Measurements from ENCODE around the gene AGFG2. TPM values are rescaled to one million over a fixed set of nuclear protein-coding genes. Genes with fewer than 3 reads are reported as not detected.
"Not testable (repeated sequence)": the region's sequence is repeated elsewhere in the genome, so short reads cannot be mapped to it uniquely, and the experiment has no call there.

AGFG2 gene
- total RNA-seq, 1 experiment from 2014 or later = 42.3 TPM

DNA sequence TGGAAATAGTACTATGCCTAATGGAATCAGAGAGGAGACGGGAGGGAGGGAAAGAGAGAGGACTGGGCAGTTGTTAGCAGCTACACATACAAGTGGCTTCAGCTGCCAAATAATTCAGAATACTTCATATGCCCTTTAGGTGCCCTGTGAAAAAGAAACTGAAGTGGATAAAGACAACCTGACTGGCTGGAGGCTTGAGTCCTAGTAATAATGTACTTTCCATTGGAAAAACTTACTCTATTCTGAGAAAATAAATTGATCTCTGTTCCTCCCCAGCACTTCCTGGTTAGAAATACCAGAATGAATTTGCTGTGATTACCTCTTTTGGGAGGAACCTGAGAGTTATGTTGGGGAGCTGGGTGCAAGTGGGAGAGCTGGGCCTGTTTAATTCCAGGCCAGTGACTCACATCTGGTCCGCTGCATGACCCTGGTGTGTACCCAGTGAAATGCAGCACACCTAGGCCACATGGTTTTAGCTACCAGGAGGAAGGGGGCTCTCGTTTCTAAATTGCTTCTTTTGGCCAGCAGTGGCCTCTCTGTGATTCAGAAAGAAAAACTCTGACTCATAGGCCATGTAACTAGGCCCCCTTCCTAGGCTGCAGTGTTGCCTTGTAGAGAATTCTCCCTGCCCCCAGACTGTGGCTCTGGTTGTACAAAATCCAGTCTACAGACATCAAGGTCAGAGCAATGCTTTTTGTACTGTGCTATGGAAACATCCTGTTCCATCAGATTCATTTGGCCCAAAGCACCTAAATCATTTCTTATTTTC lies 6.5 kb downstream of the AGFG2 start:
- in situ Hi-C loops (cut with HindIII; ENCODE audit: low pct_unique_long_range_greater_than_20kb, low sequenced_read_pairs) = no loop called here
- peak; percentile 94 for DNase-seq (ENCODE audit: low read depth)

DNA sequence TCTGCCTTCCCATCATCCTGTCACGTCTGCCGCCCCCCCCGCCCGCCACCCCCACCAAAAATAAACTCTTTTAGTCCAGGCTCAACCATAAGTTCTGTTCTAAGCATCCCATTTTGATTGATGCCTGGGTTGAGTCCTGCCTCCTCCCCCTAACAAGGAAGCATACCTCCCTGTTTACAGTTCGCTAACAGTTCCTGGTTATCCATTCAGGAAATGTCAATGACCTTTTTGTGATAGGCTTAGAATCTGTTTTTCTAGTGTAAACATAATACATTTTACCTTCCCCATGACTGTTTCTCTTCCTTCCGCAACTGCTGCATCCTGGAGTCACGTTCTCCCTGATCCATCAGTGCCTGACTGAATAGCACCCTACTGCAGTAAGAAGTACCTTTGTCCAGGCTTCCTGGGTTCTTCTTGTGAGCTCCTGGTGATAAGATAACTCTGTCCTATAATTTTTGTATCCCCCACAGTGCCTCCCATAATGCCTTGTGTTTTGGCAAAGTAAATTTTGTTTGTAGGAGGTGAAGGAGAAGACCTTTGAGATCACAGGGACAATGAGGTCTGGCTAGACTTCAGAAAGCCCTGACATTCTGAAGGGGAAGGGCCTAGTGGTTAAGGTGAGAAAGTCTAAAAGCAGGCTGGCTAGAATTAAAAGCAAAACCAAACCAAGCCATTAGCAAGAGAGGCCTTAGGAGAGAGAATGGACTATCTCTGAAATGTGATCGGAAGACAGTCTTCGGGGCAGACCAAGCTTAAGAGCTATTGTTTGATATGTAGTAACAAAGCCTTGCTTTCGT lies 7.3 kb downstream of the AGFG2 start:
- in situ Hi-C loops (cut with HindIII; ENCODE audit: low pct_unique_long_range_greater_than_20kb, low sequenced_read_pairs) = no loop called here
- DNase-seq (ENCODE audit: low read depth) = peak; percentile 79

DNA sequence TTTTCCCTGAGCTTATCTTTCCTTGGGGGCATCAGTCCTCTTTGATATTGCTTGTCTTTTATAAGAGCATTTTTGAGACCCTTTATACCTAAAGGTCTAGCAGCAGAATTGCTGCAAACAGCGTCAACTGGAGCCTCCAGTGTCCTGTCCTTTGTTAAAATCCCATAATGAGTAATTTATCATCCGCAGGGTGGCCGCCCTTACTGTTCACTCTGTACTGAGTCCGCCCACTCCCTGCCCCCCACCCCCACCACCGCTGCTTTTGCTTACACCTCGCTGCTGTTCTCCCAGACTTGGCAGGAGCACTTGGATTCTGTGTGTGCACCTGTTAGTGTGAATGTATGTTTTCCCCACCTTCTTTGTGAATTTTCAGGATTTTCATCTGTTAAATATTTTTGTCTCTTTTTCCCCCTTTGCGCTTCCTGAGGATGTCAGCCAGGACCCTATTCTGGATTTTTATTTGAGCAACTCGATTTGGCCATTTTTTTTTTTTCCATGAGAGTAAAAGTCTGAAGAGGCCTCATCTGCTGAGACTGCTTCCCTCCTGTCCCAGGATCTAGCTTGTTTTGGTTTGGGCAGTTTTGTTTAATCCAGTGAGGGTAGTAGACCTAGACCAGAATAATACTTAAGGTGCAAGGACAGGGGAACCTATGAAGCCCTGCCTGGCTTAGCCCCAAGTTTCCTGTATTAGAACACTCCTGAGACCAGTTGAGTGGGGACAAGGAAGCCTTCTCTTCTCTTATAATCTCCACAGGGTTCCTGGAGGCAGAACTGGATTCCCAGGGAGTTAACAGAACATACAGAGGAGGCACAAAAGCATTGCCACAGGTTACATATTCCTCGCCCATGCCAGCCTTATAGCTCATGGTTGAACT lies 8.2 kb downstream of the AGFG2 start:
- DNase-seq (ENCODE audit: low read depth) = no peak
- in situ Hi-C loops (cut with HindIII; ENCODE audit: low pct_unique_long_range_greater_than_20kb, low sequenced_read_pairs) = no loop called here

DNA sequence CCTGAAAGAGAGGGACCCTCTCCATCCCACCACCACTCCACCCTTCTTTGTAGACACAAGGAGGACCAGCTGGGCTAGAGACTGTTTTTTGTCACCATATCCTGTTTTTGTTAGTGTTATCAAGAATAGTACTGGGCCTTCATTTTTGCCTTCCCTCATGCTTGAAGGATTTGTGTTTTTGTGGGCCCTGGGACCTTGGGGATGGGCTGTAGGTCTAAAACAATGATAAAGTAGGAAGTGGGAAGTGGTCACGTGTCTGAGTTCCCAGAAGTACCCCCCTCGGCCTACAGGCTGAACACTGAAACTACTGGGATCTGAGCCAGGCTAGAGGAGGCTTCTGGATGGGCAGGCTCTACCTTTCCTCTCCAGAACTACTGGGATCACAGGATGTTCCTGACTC lies 8.9 kb downstream of the AGFG2 start:
- no peak for DNase-seq (ENCODE audit: low read depth)
- in situ Hi-C loops (cut with HindIII; ENCODE audit: low pct_unique_long_range_greater_than_20kb, low sequenced_read_pairs) = no loop called here

DNA sequence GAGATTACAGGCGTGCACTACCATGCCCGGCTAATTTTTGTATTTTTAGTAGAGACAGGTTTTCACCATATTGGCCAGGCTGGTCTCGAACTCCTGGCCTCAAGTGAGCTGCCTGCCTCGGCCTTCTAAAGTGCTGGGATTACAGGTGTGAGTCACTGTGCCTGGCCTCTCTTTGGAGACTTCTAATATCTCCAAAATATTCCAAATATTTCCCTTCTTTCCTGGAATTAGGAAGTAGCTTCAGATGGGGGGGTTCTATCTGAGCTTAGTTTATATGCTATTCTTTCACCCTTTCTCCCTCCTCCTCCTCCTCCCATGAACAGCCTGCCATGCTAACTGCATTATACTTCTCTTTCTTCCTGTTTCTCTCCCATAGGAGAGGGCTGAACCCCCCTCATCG lies 9.4 kb downstream of the AGFG2 start:
- DNase-seq (ENCODE audit: low read depth); in situ Hi-C loops (cut with HindIII; ENCODE audit: low pct_unique_long_range_greater_than_20kb, low sequenced_read_pairs): not testable (repeated sequence)

DNA sequence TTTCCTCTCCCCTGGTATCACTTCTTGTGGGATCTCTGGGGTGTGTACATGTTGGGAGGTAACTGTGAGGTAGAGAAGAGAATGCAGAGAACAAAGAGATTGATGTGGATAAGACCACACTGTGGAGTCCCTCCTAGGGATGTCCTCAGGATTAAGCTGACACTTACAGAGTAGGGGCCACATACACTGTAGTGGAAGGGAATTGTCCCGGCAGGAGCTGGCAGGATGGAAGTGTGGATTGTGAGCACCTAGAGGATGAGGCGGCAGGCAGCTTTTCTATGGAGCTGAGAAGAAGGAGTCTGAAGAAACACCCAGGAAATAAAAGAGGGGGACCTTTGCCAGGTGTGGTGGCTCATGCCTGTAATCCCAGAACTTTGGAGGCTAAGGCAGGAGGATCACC lies 13.5 kb downstream of the AGFG2 start:
- in situ Hi-C loops (cut with HindIII; ENCODE audit: low pct_unique_long_range_greater_than_20kb, low sequenced_read_pairs) = no loop called here
- no peak for DNase-seq (ENCODE audit: low read depth)

DNA sequence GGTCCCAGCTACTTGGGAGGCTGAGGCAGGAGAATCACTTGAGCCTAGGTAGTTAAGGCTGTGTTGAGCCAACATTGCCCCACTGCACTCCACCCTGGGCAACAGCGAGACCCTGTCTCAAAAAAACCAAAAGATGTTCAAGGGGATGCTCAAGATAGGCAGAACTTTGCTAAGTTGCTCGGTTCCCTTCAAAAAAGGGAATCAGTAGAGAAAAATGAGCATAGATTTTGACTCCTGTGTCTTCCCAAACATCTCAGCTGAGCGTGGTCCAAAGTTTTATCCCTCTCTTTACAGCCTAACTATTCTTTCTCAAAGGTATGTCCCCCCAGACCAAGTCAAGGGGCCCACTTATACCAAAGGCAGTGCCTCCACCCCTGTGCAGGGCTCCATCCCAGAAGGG lies 14.0 kb downstream of the AGFG2 start:
- in situ Hi-C loops (cut with HindIII; ENCODE audit: low pct_unique_long_range_greater_than_20kb, low sequenced_read_pairs) = no loop called here
- no peak for DNase-seq (ENCODE audit: low read depth)

DNA sequence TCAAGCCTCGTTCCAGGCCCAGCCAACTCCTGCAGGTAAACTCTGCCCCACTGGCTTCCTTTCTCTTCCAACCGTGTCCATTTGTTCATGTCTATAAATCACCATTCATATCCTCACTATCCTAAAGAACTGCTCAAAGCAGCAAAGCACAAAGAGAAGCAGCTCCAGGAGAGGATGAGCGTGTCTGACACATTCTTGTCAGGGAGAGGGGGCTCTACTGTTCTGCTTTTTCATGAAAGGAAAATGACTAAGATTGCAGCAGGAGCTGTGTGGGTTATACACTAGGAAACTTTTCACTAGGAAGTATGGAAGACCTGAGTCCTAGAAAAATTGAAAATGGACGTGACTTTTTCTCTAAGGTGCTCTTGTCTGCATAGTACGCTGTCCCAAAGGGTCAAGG lies 16.7 kb downstream of the AGFG2 start:
- in situ Hi-C loops (cut with HindIII; ENCODE audit: low pct_unique_long_range_greater_than_20kb, low sequenced_read_pairs) = no loop called here
- no peak for DNase-seq (ENCODE audit: low read depth)

DNA sequence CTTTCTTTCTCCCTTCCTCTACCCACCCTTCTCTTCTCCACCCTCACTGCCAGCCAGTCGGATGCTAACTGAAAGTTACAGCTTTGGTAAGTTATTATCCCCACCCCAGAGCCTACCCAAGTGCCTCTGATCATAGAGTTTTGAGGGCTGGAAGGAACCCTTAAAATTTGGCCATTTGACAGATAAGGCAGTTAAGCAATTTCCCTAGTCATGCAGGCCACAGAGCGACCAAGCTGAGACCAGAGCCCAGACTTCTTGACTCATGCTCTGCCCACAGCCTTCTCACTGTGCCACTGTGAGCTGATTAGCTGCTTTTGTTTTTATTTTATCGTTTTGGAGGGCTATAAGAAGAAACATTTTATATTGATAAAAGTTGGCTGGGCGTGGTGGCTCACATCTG lies 17.5 kb downstream of the AGFG2 start:
- DNase-seq (ENCODE audit: low read depth) = no peak
- in situ Hi-C loops (cut with HindIII; ENCODE audit: low pct_unique_long_range_greater_than_20kb, low sequenced_read_pairs) = no loop called here

DNA sequence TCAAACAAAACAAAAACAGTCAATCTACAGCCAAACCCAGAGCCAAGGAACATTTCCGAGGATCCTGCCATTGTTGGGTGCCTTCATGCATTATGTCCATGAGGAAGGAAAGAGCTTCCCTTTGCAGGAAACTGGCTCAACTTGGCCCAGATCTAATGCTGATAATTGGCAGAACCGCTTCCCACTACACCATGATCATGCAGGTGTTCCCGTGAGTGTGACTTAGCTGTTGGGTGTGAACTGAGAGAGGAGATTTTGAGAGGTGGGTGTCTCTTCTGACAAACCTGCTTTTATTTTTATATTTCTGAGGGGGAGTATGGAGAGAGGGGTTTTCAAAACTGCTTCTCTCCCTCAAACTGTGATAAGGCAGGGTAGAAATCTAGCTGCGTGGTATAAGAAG lies 20.1 kb downstream of the AGFG2 start:
- no peak for DNase-seq (ENCODE audit: low read depth)
- in situ Hi-C loops (cut with HindIII; ENCODE audit: low pct_unique_long_range_greater_than_20kb, low sequenced_read_pairs) = no loop called here

DNA sequence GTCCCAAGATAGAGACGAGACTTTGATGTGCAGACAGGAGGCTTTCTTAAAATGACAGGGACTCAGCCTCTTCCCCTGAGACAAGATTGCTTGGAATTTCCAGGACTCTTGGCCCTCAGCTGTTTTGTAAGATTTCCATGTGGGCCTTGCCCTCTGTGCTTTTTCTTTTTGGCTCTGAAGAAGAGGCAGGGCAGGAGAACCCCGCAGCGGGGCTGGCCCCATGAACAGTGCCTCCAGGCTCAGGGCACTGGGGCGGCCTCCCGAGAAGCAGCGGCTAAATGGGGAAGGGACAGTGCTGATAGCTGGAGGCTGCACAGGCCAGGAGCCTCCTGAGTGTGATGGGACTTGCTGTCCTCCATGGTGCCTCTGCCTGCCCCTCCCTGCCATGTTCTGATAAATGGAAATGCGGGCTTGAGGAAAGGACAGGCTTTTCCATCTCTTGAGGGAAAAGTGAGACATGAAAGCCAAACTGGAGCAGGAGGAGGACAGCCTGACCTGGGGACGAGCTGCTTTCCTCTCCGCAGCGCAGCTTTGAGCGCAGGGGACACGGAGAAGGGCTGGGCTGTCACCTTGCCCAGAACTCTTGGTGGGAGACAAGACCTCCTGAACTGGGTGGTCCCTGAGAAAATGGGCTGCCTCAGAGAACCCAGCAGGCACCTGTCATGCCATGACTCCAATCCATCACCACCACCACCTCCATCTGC lies 22.6 kb downstream of the AGFG2 start:
- in situ Hi-C loops (cut with HindIII; ENCODE audit: low pct_unique_long_range_greater_than_20kb, low sequenced_read_pairs) = no loop called here
- no peak for DNase-seq (ENCODE audit: low read depth)

DNA sequence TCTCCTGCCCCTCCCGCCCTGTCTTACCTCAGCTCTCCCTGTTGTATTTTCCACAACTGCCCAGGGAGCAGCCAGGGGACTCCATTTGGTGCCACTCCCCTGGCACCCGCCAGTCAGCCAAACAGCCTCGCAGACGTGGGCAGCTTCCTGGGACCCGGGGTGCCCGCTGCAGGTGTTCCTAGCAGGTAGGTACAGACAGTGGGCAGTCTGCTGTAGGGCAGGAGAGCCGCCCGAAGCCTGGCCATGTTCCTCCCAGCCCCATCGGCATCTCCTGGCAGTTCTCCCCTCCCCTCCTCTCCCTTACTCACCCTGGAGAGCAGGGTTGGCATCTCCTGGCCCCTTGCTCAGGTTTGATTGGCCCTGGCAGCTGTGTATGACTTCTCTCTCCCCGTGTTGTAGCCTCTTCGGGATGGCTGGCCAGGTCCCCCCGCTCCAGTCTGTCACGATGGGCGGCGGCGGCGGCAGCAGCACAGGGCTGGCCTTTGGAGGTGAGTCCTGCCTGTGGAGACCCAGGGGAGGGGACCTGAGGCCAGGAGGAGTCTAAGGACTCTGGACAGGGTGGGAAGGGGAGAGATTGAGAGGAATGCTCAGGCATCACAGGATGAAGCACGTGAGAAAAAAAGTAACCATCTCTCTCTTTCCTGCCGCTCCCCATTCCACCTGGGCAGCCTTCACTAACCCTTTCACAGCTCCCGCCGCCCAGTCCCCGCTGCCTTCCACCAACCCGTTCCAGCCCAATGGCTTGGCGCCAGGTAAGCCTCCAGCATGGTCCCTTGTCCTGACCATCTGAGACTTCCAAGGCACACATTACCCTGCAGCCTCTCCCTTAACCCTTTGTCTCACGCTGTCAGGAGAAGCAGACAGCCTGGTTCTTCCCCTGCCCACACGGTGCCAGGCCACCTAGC lies 23.4 kb downstream of the AGFG2 start:
- in situ Hi-C loops (cut with HindIII; ENCODE audit: low pct_unique_long_range_greater_than_20kb, low sequenced_read_pairs) = no loop called here
- no peak for DNase-seq (ENCODE audit: low read depth)

DNA sequence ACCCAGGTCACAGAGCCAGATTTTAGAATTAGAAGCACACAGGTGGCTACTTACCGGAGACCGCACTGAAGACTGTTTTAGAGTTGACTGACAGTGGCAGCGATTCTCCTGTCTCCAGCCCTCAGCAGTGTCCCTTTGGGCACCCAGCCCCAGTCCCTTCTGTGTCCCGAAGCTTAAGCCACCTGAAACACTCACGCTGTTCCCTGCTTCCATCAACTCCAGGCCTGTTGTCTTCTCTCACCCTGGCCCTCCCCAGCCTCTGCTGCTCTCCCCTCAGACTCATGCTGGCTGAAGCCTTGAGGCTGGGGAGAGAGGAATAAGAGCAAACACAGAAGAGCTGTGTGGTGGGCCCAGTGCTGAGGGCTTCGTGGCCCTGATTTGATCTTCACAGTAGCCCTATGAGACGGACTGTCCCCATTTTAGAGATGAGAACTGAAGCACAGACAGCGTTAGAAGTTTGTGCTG lies 24.1 kb downstream of the AGFG2 start:
- no peak for DNase-seq (ENCODE audit: low read depth)
- in situ Hi-C loops (cut with HindIII; ENCODE audit: low pct_unique_long_range_greater_than_20kb, low sequenced_read_pairs) = no loop called here

DNA sequence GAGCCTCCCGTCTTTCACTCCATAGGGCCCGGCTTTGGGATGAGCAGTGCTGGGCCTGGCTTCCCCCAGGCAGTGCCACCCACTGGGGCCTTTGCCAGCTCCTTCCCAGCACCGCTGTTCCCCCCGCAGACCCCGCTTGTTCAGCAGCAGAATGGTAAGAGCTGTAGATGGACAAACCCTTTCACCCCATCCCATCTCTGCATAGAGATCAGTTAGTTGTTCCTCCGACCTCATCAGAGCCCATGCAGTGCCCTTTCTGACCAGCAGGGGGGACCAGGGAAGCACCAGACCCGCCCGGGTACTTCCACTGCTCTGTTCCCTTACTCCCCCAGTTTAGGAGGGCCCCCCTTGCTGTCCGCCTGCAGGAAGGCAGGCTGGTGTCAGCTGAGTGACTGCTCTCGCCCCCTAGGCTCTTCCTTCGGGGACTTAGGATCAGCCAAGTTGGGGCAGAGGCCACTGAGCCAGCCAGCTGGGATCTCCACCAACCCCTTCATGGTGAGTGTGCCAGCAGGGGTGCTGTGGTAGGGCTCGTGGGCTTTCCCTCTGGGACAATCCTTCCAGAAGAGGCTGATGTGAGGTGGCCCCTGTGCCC lies 24.9 kb downstream of the AGFG2 start:
- no peak for DNase-seq (ENCODE audit: low read depth)
- in situ Hi-C loops (cut with HindIII; ENCODE audit: low pct_unique_long_range_greater_than_20kb, low sequenced_read_pairs) = no loop called here

DNA sequence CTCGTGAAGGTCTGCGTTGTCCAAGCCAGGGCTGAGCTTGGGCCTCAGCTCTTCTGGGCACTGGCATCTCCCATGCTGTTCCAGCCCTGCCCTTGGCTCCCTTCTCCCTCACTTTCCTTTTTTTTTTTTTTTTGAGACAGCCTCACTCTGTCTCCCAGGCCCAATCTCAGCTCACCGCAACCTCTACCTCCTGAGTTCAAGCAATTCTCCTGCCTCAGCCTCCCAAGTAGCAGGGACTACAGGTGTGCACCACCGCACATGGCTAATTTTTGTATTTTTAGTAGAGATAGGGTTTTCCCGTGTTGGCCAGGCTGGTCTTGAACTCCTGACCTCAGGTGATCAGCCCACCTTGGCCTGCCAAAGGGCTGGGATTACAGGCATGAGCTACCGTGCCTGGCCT lies 25.4 kb downstream of the AGFG2 start:
- in situ Hi-C loops (cut with HindIII; ENCODE audit: low pct_unique_long_range_greater_than_20kb, low sequenced_read_pairs); DNase-seq (ENCODE audit: low read depth): not testable (repeated sequence)

DNA sequence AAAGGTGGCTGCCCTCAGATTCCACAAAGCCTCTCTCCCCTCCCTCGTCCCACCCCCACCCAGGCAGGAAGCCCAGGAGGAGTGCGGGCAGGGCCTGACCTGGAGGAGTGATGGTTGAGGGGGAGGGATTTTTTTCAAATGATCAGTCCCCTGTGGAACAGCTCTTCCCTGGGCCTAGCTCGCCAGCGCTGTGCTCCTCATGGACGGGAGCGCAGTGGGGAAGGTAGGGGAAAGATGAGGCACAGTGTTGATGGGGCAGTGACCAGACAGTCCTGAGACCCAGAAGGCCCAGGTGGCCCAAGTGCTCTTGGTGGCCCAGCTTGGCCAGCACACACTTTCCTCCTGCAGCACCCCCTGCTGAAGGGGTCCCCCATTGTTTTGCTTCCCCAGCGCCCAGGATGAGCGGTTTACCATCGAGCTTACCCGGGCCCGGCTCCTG lies 26.1 kb downstream of the AGFG2 start:
- no peak for DNase-seq (ENCODE audit: low read depth)
- in situ Hi-C loops (cut with HindIII; ENCODE audit: low pct_unique_long_range_greater_than_20kb, low sequenced_read_pairs) = no loop called here

DNA sequence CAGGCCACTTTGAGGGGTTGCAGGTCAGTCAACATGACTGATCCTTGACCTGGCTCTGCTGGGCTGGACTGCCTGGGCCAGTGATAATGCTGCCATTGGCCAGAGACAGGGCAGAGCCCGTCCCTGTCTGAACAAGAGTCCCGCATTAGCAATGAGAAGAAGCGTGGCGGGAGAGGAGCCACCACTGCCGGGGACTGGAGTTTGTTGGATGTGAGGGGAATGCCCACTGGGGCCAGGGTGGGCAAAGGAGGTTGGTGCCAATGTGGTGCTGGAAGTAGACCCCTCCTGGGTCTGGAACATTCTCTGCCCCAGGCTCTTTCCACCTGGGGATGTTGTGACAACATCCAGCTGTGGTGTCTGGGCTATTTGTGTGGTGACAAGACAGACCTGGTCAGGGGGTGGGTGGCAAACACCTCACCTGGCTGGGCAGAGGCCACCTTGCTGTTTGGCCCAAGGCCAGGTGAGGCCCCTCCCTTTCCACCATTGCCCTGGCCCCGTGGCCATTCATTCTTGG lies 27.1 kb downstream of the AGFG2 start:
- no peak for DNase-seq (ENCODE audit: low read depth)
- in situ Hi-C loops (cut with HindIII; ENCODE audit: low pct_unique_long_range_greater_than_20kb, low sequenced_read_pairs) = no loop called here
